PC-3 (cell line): Measurements from ENCODE around the gene NR5A2. TPM values are rescaled to one million over a fixed set of nuclear protein-coding genes. Genes with fewer than 3 reads are reported as not detected.

Experiments
- ATAC-seq: fragments of 200-7000 bp; cut with Tn5 transposase; 2 replicates; pipeline ENCODE4 v1.9.1; 2020; ENCODE audit warnings: mild to moderate bottlenecking, moderate library complexity
- BruUV-seq: library from RNA; stranded (reverse); fragments of 400-500 nt; replicated peaks from 2 replicates; lab custom pipeline; 2021; lab: Mats Ljungman, UMichigan
- CTCF ChIA-PET: fragments of 300-600 bp; sonication (Branson Sonifier 250); formaldehyde crosslinking; loops from one replicate; lab custom pipeline; 2022; ENCODE audit warnings: antibody characterized with exemption; lab: Charles Lee
- POLR2A ChIA-PET: fragments of 300-600 bp; sonication (Branson Sonifier 250); formaldehyde crosslinking; loops from one replicate; lab custom pipeline; 2022; ENCODE audit warnings: antibody characterized with exemption; ENCODE audit not compliant: unreplicated experiment; lab: Charles Lee
- DNase-seq: peaks from one replicate; pipeline ENCODE4 v3.0.0-alpha.2; 2015
- H2AFZ ChIP-seq: fragments of 300-600 bp; sonication (generic); 2 replicates; pipeline ENCODE4 v1.6.0; 2016; ENCODE audit warnings: antibody characterized with exemption, low read length
- H3F3A ChIP-seq: fragments of 300-600 bp; sonication (generic); one replicate; pipeline ENCODE4 v1.6.0; 2017; ENCODE audit warnings: antibody characterized with exemption, low read length, control low read depth, mild to moderate bottlenecking; ENCODE audit not compliant: unreplicated experiment
- H3K27ac ChIP-seq: fragments of 300-600 bp; sonication (generic); 2 replicates; pipeline ENCODE4 v1.5.1; 2016; ENCODE audit warnings: mild to moderate bottlenecking, low read length
- H3K27me3 ChIP-seq: fragments of 300-600 bp; sonication (generic); 2 replicates; pipeline ENCODE4 v1.6.1; 2016; ENCODE audit warnings: low read length, mixed read lengths
- H3K36me3 ChIP-seq: fragments of 300-600 bp; sonication (generic); 2 replicates; pipeline ENCODE4 v1.6.1; 2016; ENCODE audit warnings: low read depth, mixed run types, low read length, mixed read lengths
- H3K4me1 ChIP-seq: fragments of 300-600 bp; sonication (generic); 2 replicates; pipeline ENCODE4 v1.5.1; 2016; ENCODE audit warnings: low read length; ENCODE audit not compliant: insufficient read depth
- H3K4me2 ChIP-seq: fragments of 300-600 bp; sonication (generic); 2 replicates; pipeline ENCODE4 v1.6.0; 2016; ENCODE audit warnings: low read length
- H3K4me3 ChIP-seq: fragments of 300-600 bp; sonication (generic); 2 replicates; pipeline ENCODE4 v1.5.1; 2016; ENCODE audit warnings: mild to moderate bottlenecking, low read length, mixed read lengths
- H3K79me2 ChIP-seq: fragments of 300-600 bp; sonication (generic); 2 replicates; pipeline ENCODE4 v1.6.1; 2017; ENCODE audit warnings: low read length, mixed read lengths
- H3K9ac ChIP-seq: fragments of 300-600 bp; sonication (generic); 2 replicates; pipeline ENCODE4 v1.6.0; 2016; ENCODE audit warnings: mild to moderate bottlenecking, low read length
- H3K9me2 ChIP-seq: fragments of 300-600 bp; sonication (generic); replicated peaks from 2 replicates; pipeline ENCODE4 v1.6.1; 2016; ENCODE audit warnings: mixed run types, low read length, mixed read lengths
- H3K9me3 ChIP-seq: fragments of 300-600 bp; sonication (generic); 2 replicates; pipeline ENCODE4 v1.6.1; 2016; ENCODE audit warnings: low read length, mixed read lengths
- H4K20me1 ChIP-seq: fragments of 300-600 bp; sonication (generic); 2 replicates; pipeline ENCODE4 v1.6.1; 2016; ENCODE audit warnings: low read length, mixed read lengths
- EZH2 ChIP-seq: fragments of 300-600 bp; sonication (generic); IDR thresholded peaks from one replicate; pipeline ENCODE4 v1.6.1; 2017; ENCODE audit warnings: antibody characterized with exemption, mild to moderate bottlenecking, low read length; ENCODE audit not compliant: unreplicated experiment
- EZH2phosphoT487 ChIP-seq: fragments of 300-600 bp; sonication (generic); IDR thresholded peaks from 2 replicates; pipeline ENCODE4 v1.6.1; 2018; ENCODE audit warnings: mild to moderate bottlenecking, antibody characterized with exemption, low read length, borderline replicate concordance
- intact Hi-C: fragments of 100-400 bp; cut with micrococcal nuclease; formaldehyde crosslinking; loops from 2 replicates; pipeline ENCODE4 v1.9.0; 2023
- total RNA-seq: library from RNA; depleted of rRNA; stranded (reverse); fragments of >200 nt; gene quantifications from 2 replicates; pipeline ENCODE4 v1.2.3, GENCODE V29; 2014
- TF ChIP-seq, protein P1 (sequence below): fragments of 300-600 bp; sonication (generic); conservative IDR thresholded peaks from 2 replicates; pipeline ENCODE4 v1.5.1; 2017; ENCODE audit warnings: antibody characterized with exemption, low read depth, mild to moderate bottlenecking, low read length

NR5A2 gene
- total RNA-seq, 1 experiment from 2014 or later: 0.36 TPM

DNA sequence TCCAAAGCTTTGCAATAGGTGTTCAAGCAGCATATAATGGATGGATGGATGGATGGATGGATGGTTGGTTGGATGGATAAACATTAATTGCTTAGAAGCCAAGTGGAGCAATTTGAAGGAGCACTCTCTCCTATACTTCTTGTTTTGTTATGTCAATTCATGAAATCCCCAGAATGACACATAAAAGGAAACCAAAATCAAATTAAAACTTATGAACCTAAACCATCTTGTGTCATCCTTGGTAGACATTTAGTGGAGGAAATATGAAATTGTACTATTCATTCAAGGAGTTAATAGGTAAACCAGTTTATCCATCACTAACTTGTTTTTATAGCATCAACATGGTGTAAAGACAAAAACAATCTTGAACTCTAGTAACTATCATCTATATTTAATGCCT is 122.5 kb downstream of the NR5A2 start:
- DNase-seq: no peak
- H3K27ac ChIP-seq: peak overlapping the region; percentile 81
- CTCF ChIA-PET: interaction anchor here (0.5 kb wide), 1 partner anchor 359 kb away, joined by 6 read pairs; no protein-coding TSS in a partner anchor

DNA sequence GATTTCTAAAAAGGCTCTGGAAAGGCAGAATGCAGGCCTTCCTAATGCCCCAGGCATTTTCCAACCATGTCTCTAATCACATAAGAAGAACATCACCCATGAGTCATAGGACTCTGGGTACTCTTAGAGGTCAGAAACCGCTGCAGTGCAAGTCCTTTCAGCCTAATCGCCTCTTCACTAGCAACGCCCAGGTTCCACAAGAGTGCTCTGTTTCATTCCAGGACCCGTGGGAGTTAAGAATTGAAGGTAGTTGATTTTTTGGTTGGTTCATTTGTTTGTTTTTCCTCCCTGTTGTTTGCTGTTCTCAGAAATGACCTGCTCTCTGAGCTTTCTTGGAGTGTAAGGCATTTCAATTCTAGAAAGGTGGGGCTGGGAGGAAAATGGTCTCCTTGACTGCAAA is 123.2 kb downstream of the NR5A2 start:
- POLR2A ChIA-PET: interaction anchor here (0.5 kb wide), 1 partner anchor 21 kb away, joined by 4 read pairs; no protein-coding TSS in a partner anchor
- Histone ChIP-seq H3K9ac (peak overlapping the region; percentile 18), H3K27me3 (no peaks in the 10 kb centered on the region), H3K9me2 (no peaks in the 10 kb centered on the region), H3K4me1 (peaks cover 27% of the 10 kb centered on the region), H3K79me2 (no peaks in the 10 kb centered on the region), H3F3A (peaks cover 12% of the 10 kb centered on the region), H3K4me3 (0 out of 2 replicates have a peak overlapping the region, but pooled peaks have one; percentile 2), H4K20me1 (no peaks in the 10 kb centered on the region), H3K27ac (peak overlapping the region; percentile 81), H2AFZ (peak overlapping the region; percentile 15), H3K36me3 (no peaks in the 10 kb centered on the region), H3K4me2 (peak overlapping the region; percentile 55), H3K9me3 (no peaks in the 10 kb centered on the region)
- TF ChIP-seq, protein P1, sequence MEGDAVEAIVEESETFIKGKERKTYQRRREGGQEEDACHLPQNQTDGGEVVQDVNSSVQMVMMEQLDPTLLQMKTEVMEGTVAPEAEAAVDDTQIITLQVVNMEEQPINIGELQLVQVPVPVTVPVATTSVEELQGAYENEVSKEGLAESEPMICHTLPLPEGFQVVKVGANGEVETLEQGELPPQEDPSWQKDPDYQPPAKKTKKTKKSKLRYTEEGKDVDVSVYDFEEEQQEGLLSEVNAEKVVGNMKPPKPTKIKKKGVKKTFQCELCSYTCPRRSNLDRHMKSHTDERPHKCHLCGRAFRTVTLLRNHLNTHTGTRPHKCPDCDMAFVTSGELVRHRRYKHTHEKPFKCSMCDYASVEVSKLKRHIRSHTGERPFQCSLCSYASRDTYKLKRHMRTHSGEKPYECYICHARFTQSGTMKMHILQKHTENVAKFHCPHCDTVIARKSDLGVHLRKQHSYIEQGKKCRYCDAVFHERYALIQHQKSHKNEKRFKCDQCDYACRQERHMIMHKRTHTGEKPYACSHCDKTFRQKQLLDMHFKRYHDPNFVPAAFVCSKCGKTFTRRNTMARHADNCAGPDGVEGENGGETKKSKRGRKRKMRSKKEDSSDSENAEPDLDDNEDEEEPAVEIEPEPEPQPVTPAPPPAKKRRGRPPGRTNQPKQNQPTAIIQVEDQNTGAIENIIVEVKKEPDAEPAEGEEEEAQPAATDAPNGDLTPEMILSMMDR: no peak; the same call in 1 of the 2 replicates
- no peak for TF ChIP-seq EZH2phosphoT487
- no peak for TF ChIP-seq EZH2
- peak; percentile 99 for ATAC-seq
- peak; percentile 99 for DNase-seq
- CTCF ChIA-PET: interaction anchor here (0.6 to 0.9 kb wide), 4 partner anchors 60 to 400 kb away, joined by 3 to 4 read pairs (median 4); no protein-coding TSS in a partner anchor
- intact Hi-C loops: loop anchor here (1.0 kb wide), 1 partner anchor 29 kb away; no protein-coding TSS in a partner anchor
- no TSS peak for BruUV-seq

More for the DNA sequence above, 122.5 kb downstream of the NR5A2 start:
- Histone ChIP-seq H3K36me3 (no peaks in the 10 kb centered on the region), H3K27me3 (no peaks in the 10 kb centered on the region), H3K9ac (peak overlapping the region; percentile 2; the same call in 1 of the 2 replicates), H3K4me3 (no peak overlapping the region), H3F3A (peaks cover 12% of the 10 kb centered on the region), H3K9me2 (no peaks in the 10 kb centered on the region), H2AFZ (no peak overlapping the region), H3K79me2 (no peaks in the 10 kb centered on the region), H3K4me2 (peak overlapping the region; percentile 55), H4K20me1 (no peaks in the 10 kb centered on the region), H3K9me3 (no peaks in the 10 kb centered on the region), H3K4me1 (peaks cover 27% of the 10 kb centered on the region)
- no peak for ATAC-seq
- POLR2A ChIA-PET: no interaction called here
- TF ChIP-seq, protein P1: no peak
- no peak for TF ChIP-seq EZH2
- TF ChIP-seq EZH2phosphoT487: no peak
- intact Hi-C loops: loop anchor here (1.0 kb wide), 1 partner anchor 29 kb away; no protein-coding TSS in a partner anchor
- no TSS peak for BruUV-seq

DNA sequence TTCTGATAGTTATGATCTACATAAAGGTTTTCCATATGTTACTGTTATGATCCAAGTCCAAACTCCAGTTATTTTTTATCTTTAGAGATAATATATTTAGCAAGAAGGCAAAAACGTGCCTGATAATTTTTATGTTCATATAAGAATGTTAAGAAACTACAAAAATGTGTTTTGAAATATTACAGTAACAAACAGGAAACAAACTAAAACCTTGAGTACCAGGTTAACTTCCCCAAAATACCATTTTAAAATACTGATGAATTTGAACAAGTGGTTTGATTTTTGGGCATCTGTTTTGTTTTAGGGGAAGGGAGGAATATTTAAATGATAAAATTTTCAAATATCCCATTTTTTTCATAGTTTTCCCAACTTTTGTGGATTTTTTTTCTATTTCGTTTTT is 124.8 kb downstream of the NR5A2 start:
- no peak overlapping the region for H2AFZ ChIP-seq
- DNase-seq (no peak), ATAC-seq (no peak)
- H3K4me3 ChIP-seq: no peak overlapping the region
- no peak overlapping the region for H3K27ac ChIP-seq
- no peaks in the 10 kb centered on the region for H3K9me3 ChIP-seq
- no peaks in the 10 kb centered on the region for H3K9me2 ChIP-seq
- POLR2A ChIA-PET: no interaction called here
- peaks cover 12% of the 10 kb centered on the region for H3F3A ChIP-seq
- no peak overlapping the region for H3K9ac ChIP-seq
- no peak overlapping the region for H3K4me2 ChIP-seq
- no peaks in the 10 kb centered on the region for H3K79me2 ChIP-seq
- CTCF ChIA-PET: no interaction called here
- peaks cover 27% of the 10 kb centered on the region for H3K4me1 ChIP-seq
- no peaks in the 10 kb centered on the region for H3K27me3 ChIP-seq
- H4K20me1 ChIP-seq: no peaks in the 10 kb centered on the region
- intact Hi-C loops: no loop called here
- TF ChIP-seq EZH2: no peak
- TF ChIP-seq, protein P1: no peak
- TF ChIP-seq EZH2phosphoT487: no peak
- no peaks in the 10 kb centered on the region for H3K36me3 ChIP-seq
- BruUV-seq: no TSS peak
